Activated naive CD4-positive, alpha-beta T cell treated with anti-CD3 and anti-CD28 coated beads, Interleukin-2, amount 50 U/mL, for 72 hours (primary cell): ENCODE measurements around the gene SZRD1. TPM values are rescaled to one million over a fixed set of nuclear protein-coding genes. Genes with fewer than 3 reads are reported as not detected.
"Not testable (repeated sequence)": the region's sequence is repeated elsewhere in the genome, so short reads cannot be mapped to it uniquely, and the experiment has no call there.

Experiments used
- ATAC-seq, 2 donors: fragments of 150-1000 bp; cut with Tn5 transposase; 2 replicates each; pipeline ENCODE4 v1.10.0; 2021; ENCODE audit warnings: mild to moderate bottlenecking in 2 of 2, moderate library complexity in 2 of 2
- DNase-seq, 2 donors: peaks; one replicate each; pipeline ENCODE4 v3.0.0; 2021 to 2022; ENCODE audit warnings: low spot score in 2 of 2
- H3K27ac Mint-ChIP-seq, 2 donors: one replicate each; pipeline ENCODE4 v1.8.0; 2022; ENCODE audit warnings: mild to moderate bottlenecking in 2 of 2, mixed read lengths in 2 of 2
- H3K36me3 Mint-ChIP-seq, 2 donors: one replicate each; pipeline ENCODE4 v1.8.0; 2022; ENCODE audit warnings: mixed read lengths in 2 of 2
- H3K9me3 Mint-ChIP-seq, 2 donors: one replicate each; pipeline ENCODE4 v1.8.0; 2022; ENCODE audit warnings: mixed read lengths in 2 of 2
- total RNA-seq, 2 donors: library from RNA; stranded (reverse); gene quantifications; one replicate each; pipeline ENCODE4 v1.2.3, GENCODE V29; 2022

Gene SZRD1, protein sequence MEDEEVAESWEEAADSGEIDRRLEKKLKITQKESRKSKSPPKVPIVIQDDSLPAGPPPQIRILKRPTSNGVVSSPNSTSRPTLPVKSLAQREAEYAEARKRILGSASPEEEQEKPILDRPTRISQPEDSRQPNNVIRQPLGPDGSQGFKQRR
- total RNA-seq: 100 to 1,000 TPM; 151 to 170 TPM

GRCh38 chr1:16366722-16367257 lies at the start of gene SZRD1:
Gene SZRD1, plus strand, starts transcription at chr1:16367242. Its CDS starts 16 bp downstream, at chr1:16367258.
- H3K9me3 Mint-ChIP-seq: no peaks in the 10 kb centered on the region
- DNase-seq: peak; percentile 92 to 96
- H3K36me3 Mint-ChIP-seq: peaks cover 17 to 18% of the 10 kb centered on the region in 2 donors
- peak; percentile 78 to 87 for ATAC-seq
- H3K27ac Mint-ChIP-seq: peak within 1 kb of the TSS; percentile 97 to 99

GRCh38 chr1:16318555-16318954 lies 48.5 kb upstream of the SZRD1 start:
- no peak overlapping the region for H3K27ac Mint-ChIP-seq
- DNase-seq (no peak), ATAC-seq (no peak)
- H3K9me3 Mint-ChIP-seq: no peaks in the 10 kb centered on the region
- no peaks in the 10 kb centered on the region for H3K36me3 Mint-ChIP-seq

- Mint-ChIP-seq H3K27ac (no peak overlapping the region), H3K36me3 (no peaks in the 10 kb centered on the region), H3K9me3 (no peaks in the 10 kb centered on the region)
- ATAC-seq: no peak
- no peak for DNase-seq
Measured at GRCh38 chr1:16321176-16321867, 45.7 kb upstream of the SZRD1 start.

DNA sequence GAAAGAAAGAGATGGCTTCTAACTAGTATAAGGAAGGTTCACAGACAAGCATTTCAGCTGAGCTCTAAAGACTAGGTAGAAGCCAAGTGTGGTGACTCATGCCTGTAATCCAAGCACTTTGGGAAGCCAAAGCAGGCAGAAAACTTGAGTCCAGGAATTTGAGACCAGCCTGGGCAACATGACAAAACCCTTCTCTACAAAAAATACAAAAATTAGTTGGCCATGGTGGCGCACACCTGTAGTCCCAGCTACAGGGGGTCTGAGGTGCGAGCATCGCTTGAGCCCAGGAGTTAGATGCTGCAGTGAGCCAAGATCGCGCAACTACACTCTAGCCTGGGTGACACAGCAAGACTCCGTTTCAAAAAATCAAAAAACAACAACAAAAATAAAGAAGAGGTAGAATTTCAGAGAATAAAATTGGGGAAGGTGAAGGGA lies 42.6 kb upstream of the SZRD1 start:
- H3K9me3 Mint-ChIP-seq: no peaks in the 10 kb centered on the region
- no peak for DNase-seq
- H3K36me3 Mint-ChIP-seq: peaks cover 5 to 6% of the 10 kb centered on the region in 2 donors
- no peak for ATAC-seq
- H3K27ac Mint-ChIP-seq: peak overlapping the region in 1 of 2 donors; percentile 43

DNA sequence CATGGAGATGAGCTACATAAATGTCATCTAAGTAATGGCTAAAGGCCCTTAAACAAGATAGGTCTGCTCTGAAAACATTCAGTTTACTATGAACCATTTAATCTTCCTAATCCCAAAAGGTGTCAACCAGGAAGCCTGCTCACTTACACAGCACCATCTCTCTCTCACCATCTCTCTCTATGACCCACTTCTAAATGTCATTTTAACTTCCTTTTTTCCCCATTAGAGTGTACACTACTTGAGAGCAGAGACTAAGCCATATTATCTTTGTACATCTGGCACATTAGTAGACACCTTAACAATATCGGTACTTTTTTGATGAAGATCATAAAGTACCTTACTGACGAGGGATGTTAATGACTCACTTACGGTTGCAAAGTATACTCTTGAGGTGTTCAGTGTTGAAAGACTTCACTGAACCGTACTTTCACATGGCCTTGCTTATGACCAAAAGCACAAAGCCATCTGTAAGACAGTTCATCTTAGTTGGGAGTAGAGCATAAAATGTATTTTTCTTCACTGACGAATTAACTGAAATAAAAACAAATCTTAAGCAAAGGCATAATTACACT lies 40.1 kb upstream of the SZRD1 start:
- DNase-seq (no peak), ATAC-seq (peak in 1 of 2 donors; percentile 18)
- Mint-ChIP-seq H3K9me3 (no peaks in the 10 kb centered on the region), H3K27ac (peak overlapping the region in 1 of 2 donors; percentile 14), H3K36me3 (peaks cover 5 to 6% of the 10 kb centered on the region in 2 donors)

DNA sequence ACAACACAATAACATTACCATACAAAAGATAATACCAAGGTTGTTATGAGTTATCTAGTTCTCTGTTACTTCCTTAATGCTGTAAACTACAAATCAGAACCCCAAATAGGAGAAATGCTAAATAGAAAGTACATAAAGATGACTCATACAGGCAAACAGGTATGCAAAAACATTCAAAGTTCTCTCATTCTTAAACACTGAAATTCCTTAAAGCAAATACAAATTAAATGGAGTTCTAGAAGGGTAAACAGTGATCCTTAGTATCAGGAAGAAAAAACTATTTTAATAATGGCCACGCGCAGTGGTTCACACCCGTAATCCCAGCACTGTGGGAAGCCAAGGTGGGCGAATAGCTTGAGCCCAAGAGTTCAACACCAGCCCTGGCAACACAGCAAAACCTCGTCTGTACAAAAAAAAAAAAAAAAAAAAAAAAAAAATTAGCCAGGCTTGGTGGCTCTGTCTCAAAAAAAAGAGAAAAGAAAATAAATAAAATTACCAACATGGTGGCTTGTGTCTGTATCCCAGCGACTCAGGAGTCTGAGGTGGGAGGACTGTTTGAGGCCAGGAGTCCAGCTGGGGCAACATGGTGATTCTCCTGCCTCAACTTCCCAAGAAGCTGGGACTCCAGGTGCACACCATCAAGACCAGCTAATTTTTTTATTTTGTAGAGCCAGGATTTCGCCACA lies 32.2 kb upstream of the SZRD1 start:
- DNase-seq (no peak), ATAC-seq (no peak)
- Mint-ChIP-seq H3K36me3 (no peaks in the 10 kb centered on the region), H3K27ac (no peak overlapping the region), H3K9me3 (no peaks in the 10 kb centered on the region)

GRCh38 chr1:16338961-16339360 lies 28.1 kb upstream of the SZRD1 start:
- DNase-seq (no peak), ATAC-seq (no peak)
- no peaks in the 10 kb centered on the region for H3K9me3 Mint-ChIP-seq
- H3K27ac Mint-ChIP-seq: no peak overlapping the region
- no peaks in the 10 kb centered on the region for H3K36me3 Mint-ChIP-seq

- H3K36me3 Mint-ChIP-seq: no peaks in the 10 kb centered on the region
- no peaks in the 10 kb centered on the region for H3K9me3 Mint-ChIP-seq
- no peak for ATAC-seq
Measured at GRCh38 chr1:16340673-16341072, 26.4 kb upstream of the SZRD1 start.

GRCh38 chr1:16342331-16343062 lies 24.5 kb upstream of the SZRD1 start:
- H3K9me3 Mint-ChIP-seq: no peaks in the 10 kb centered on the region
- DNase-seq: no peak
- no peak for ATAC-seq
- H3K27ac Mint-ChIP-seq: no peak overlapping the region
- no peaks in the 10 kb centered on the region for H3K36me3 Mint-ChIP-seq

More at GRCh38 chr1:16340673-16341072, 26.4 kb upstream of the SZRD1 start:
- no peak overlapping the region for H3K27ac Mint-ChIP-seq
- no peak for DNase-seq

DNA sequence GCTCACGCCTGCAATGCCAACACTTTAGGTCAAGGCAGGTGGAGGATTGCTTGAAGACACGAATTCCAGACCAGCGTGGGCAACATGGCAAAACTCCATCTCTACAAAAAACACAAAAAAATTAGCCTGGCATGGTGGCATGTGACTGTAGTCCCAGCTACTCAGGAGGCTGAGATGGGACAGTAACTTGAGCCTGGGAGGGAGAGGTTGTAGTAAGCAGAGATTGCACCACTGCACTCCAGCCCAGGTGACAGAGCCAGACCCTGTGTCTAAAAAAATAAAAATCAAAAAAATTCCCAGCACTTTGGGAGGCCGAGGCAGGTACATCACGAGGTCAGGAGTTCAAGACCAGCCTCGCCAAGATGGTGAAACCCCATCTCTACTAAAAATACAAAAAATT lies 23.8 kb upstream of the SZRD1 start:
- H3K36me3 Mint-ChIP-seq, ATAC-seq, H3K27ac Mint-ChIP-seq, DNase-seq, H3K9me3 Mint-ChIP-seq: not testable (repeated sequence)

- H3K27ac Mint-ChIP-seq: no peak overlapping the region
- DNase-seq (no peak), ATAC-seq (no peak)
- no peaks in the 10 kb centered on the region for H3K9me3 Mint-ChIP-seq
- peaks cover 10 to 19% of the 10 kb centered on the region in 2 donors for H3K36me3 Mint-ChIP-seq
Measured at GRCh38 chr1:16348414-16349182, 18.4 kb upstream of the SZRD1 start.

GRCh38 chr1:16349847-16350406 lies 17.1 kb upstream of the SZRD1 start:
- Mint-ChIP-seq H3K9me3 (no peaks in the 10 kb centered on the region), H3K36me3 (peaks cover 10 to 19% of the 10 kb centered on the region in 2 donors), H3K27ac (no peak overlapping the region)
- DNase-seq: no peak
- no peak for ATAC-seq

DNA sequence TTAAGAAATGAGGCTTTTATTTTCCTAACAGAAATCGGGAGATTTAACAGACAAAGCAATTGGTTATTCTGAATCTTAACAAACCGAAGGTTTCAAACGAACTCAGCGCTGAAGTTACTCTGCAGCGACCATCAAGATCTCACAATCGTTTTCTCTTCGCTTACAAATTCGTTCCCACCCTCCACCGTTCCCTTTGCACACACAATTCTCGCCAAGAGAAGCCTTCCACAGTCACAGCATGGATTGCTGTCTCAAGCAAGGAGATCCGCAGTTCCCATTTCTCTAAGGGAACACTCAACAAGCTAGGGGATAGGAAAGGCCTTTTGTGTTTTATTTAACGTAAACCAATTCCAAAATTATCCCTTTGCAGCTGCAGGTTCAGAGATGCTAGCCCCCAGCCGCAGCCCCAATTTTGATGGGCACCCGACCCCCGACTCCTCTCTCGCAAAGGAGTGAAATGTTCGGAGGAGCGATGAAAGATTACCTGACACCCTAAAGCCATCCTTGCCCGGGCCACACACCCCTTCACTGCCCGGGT lies 15.5 kb upstream of the SZRD1 start:
- peak overlapping the region; percentile 93 to 94 for H3K27ac Mint-ChIP-seq
- DNase-seq (no peak), ATAC-seq (no peak)
- peaks cover 10 to 19% of the 10 kb centered on the region in 2 donors for H3K36me3 Mint-ChIP-seq
- H3K9me3 Mint-ChIP-seq: no peaks in the 10 kb centered on the region

GRCh38 chr1:16351994-16352841 lies 14.8 kb upstream of the SZRD1 start, which contains the start of gene FBXO42:
Gene FBXO42, minus strand, starts transcription at chr1:16352480. Its CDS starts 37,062 bp downstream, at chr1:16315418.
- ATAC-seq: peak; percentile 94 to 96
- Mint-ChIP-seq H3K36me3 (peaks cover 10 to 19% of the 10 kb centered on the region in 2 donors), H3K27ac (peak within 1 kb of the TSS; percentile 93 to 94), H3K9me3 (no peaks in the 10 kb centered on the region)
- DNase-seq: peak; percentile 94
